ENCODE measurements around the gene ACTL10. TPM values are rescaled to one million over a fixed set of nuclear protein-coding genes. Genes with fewer than 3 reads are reported as not detected.

ACTL10 gene
- total RNA-seq, 2 donors from 2014 or later: 3.9 to 8.0 TPM

GRCh38 chr20:33674294-33675135 is 7.8 kb downstream of the ACTL10 start, which contains the start of gene NECAB3:
TSS of gene NECAB3 (minus strand) at chr20:33674428. CDS start at chr20:33674352, 76 bp downstream.
- intact Hi-C loops (cut with DNase I): no loop called here
- Histone ChIP-seq H3K9ac (ENCODE audit: low read depth in 2 of 2, low read length in 2 of 2) (peak within 1 kb of the TSS; percentile 84 to 88), H3K9me3 (no peaks in the 10 kb centered on the region), H3K4me1 (peaks cover 16% of the 10 kb centered on the region), H3K27me3 (no peaks in the 10 kb centered on the region), H3K36me3 (no peaks in the 10 kb centered on the region), H3K4me3 (peak within 1 kb of the TSS; percentile 54), H3K27ac (peak within 1 kb of the TSS; percentile 79)
- no peak for TF ChIP-seq CTCF (IDR thresholded peaks at IDR 0.05)
- DNase-seq: peak; percentile 84

GRCh38 chr20:33675136-33675959 is 8.6 kb downstream of the ACTL10 start:
- Histone ChIP-seq H3K27ac (peak overlapping the region; percentile 79), H3K4me1 (peaks cover 16% of the 10 kb centered on the region), H3K9ac (ENCODE audit: low read depth in 2 of 2, low read length in 2 of 2) (peak overlapping the region; percentile 75 to 79), H3K9me3 (no peaks in the 10 kb centered on the region), H3K27me3 (no peaks in the 10 kb centered on the region), H3K36me3 (no peaks in the 10 kb centered on the region), H3K4me3 (peak overlapping the region; percentile 54)
- DNase-seq: no peak
- intact Hi-C loops (cut with DNase I): no loop called here
- TF ChIP-seq CTCF (IDR thresholded peaks at IDR 0.05): no peak

GRCh38 chr20:33676121-33676520 is 9.4 kb downstream of the ACTL10 start:
- Histone ChIP-seq H3K4me3 (no peak overlapping the region), H3K9me3 (no peaks in the 10 kb centered on the region), H3K4me1 (peaks cover 16% of the 10 kb centered on the region), H3K27ac (no peak overlapping the region), H3K9ac (ENCODE audit: low read depth in 2 of 2, low read length in 2 of 2) (no peak overlapping the region), H3K27me3 (no peaks in the 10 kb centered on the region), H3K36me3 (no peaks in the 10 kb centered on the region)
- no peak for DNase-seq
- intact Hi-C loops (cut with DNase I): no loop called here
- TF ChIP-seq CTCF (IDR thresholded peaks at IDR 0.05): no peak

GRCh38 chr20:33676652-33677645 is 10.2 kb downstream of the ACTL10 start:
- no peaks in the 10 kb centered on the region for H3K36me3 ChIP-seq
- intact Hi-C loops (cut with DNase I): no loop called here
- H3K27ac ChIP-seq: no peak overlapping the region
- H3K4me3 ChIP-seq: no peak overlapping the region
- no peaks in the 10 kb centered on the region for H3K27me3 ChIP-seq
- peaks cover 16% of the 10 kb centered on the region for H3K4me1 ChIP-seq
- no peaks in the 10 kb centered on the region for H3K9me3 ChIP-seq
- TF ChIP-seq CTCF (IDR thresholded peaks at IDR 0.05): no peak
- no peak overlapping the region for H3K9ac ChIP-seq (ENCODE audit: low read depth in 2 of 2, low read length in 2 of 2)
- DNase-seq: no peak
